ENCODE results near the gene ATP8B4.

Gene ATP8B4

GRCh38 chr15:49815526-49815925 lies 303.5 kb downstream of the ATP8B4 start:
- no peak for DNase-seq (ENCODE audit: low read depth in 1 of 2, low spot score in 1 of 2)
- no peak for TF ChIP-seq JUND (IDR thresholded peaks at IDR 0.05; ENCODE audit: low read depth)
- in situ Hi-C loops (cut with HindIII; ENCODE audit: low pct_unique_long_range_greater_than_20kb, low sequenced_read_pairs) = no loop called here

DNA sequence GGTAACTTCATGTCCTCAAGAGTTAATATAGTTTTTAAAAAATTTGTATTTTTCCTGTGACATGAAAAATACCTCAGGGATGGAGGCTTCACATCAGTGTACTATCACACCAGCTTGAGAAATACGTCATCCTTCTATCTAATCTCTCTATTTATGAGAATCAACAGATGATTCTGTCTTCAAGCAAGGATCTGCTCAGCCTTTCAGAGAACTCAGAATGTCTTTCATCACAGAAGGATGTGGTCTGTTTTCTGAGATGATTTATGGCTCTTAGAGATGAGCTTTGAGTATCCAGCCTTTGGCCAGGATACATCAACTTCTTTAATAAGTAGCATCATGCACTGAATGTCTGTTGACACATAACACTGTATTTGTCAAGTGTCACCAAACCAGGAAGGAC lies 304.3 kb downstream of the ATP8B4 start:
- TF ChIP-seq JUND (IDR thresholded peaks at IDR 0.05; ENCODE audit: low read depth) = no peak
- in situ Hi-C loops (cut with HindIII; ENCODE audit: low pct_unique_long_range_greater_than_20kb, low sequenced_read_pairs) = no loop called here
- DNase-seq (ENCODE audit: low read depth in 1 of 2, low spot score in 1 of 2) = no peak

DNA sequence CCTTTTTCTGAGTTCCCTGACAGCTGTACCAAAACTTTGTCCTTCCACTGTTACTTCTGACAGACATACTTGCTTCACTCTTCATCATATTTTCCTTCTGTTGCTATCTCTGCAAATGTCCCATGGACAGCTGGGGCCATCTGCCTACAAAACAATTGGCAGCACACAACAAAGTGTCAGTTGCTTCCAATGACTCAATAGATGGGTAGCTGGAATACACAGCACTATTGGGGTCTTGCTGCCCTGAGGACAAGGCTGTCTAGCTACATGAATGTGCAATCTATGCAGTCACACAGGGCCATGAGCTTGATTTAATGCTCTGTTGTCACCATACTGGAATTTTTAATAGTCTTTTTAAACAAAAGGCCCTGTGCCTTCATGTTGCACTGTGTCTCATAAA lies 305.4 kb downstream of the ATP8B4 start:
- TF ChIP-seq JUND (IDR thresholded peaks at IDR 0.05; ENCODE audit: low read depth) = no peak
- no peak for DNase-seq (ENCODE audit: low read depth in 1 of 2, low spot score in 1 of 2)
- in situ Hi-C loops (cut with HindIII; ENCODE audit: low pct_unique_long_range_greater_than_20kb, low sequenced_read_pairs) = no loop called here

- TF ChIP-seq JUND (IDR thresholded peaks at IDR 0.05; ENCODE audit: low read depth) = no peak
- DNase-seq (ENCODE audit: low read depth in 1 of 2, low spot score in 1 of 2) = no peak
- in situ Hi-C loops (cut with HindIII; ENCODE audit: low pct_unique_long_range_greater_than_20kb, low sequenced_read_pairs) = no loop called here
Observed at GRCh38 chr15:49810720-49811119, 308.3 kb downstream of the ATP8B4 start.

DNA sequence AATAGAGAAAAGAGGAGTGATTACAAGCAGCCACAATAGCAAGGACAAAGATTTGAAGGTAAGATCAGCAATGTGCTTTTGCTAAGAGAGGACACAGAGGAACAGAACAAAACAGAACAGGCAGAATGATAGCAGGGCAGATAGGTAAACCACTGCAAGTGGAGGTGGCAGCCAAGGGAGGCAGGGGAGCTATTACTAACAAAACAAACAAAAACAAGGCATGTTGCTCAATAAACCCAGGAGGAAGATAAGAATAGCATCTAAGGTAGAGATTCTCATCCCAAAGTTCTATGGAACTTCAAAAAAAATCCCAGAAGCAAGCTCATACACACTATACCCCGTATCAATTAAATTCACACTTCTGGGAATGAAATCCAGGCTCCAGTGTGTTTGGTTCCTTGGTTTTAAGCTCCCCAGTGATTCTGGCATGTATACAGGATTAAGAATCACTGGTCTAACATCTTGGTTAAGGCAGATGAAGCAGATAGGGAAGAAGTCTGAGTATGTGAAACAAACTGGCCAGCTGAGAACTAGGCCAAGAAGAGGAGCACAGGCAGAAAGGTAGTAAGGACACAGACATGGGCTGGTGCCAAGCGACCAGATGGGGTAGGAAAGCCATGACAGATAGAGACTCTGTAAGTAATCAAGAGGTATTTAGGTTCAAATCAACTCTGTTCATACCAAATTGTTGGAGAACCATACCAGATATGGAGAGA lies 309.0 kb downstream of the ATP8B4 start:
- in situ Hi-C loops (cut with HindIII; ENCODE audit: low pct_unique_long_range_greater_than_20kb, low sequenced_read_pairs) = no loop called here

DNA sequence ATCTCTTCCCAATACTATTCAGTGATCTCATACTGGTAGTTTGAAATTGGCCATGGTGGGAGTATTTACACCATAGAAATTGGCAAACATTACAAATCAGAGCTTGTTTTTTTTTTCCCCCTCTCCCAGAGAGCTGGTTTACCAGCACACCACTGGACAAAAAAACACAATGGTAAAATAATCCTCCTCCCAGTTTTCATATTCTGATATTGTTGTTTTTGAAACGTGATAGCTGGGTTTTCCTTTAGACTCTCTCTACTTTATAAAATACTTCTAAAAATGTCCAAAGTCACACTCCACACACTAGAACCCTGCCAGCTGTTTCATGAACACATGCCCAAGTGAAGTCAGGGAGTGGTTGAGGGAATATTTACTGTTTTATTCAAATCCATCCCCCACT lies 310.7 kb downstream of the ATP8B4 start:
- no peak for TF ChIP-seq JUND (IDR thresholded peaks at IDR 0.05; ENCODE audit: low read depth)
- in situ Hi-C loops (cut with HindIII; ENCODE audit: low pct_unique_long_range_greater_than_20kb, low sequenced_read_pairs) = no loop called here
- DNase-seq (ENCODE audit: low read depth in 1 of 2, low spot score in 1 of 2) = no peak

More for the DNA sequence above, 309.0 kb downstream of the ATP8B4 start:
- TF ChIP-seq JUND (IDR thresholded peaks at IDR 0.05; ENCODE audit: low read depth) = no peak
- no peak for DNase-seq (ENCODE audit: low read depth in 1 of 2, low spot score in 1 of 2)

Data from T47D (cell line).